HS-27A (cell line): Measurements from ENCODE around the gene ZDHHC17.

Experiments
- DNase-seq: peaks from one replicate; pipeline ENCODE4 v3.0.0-alpha.2; 2012; ENCODE audit warnings: low read depth, missing footprints

The ZDHHC17 gene

DNA sequence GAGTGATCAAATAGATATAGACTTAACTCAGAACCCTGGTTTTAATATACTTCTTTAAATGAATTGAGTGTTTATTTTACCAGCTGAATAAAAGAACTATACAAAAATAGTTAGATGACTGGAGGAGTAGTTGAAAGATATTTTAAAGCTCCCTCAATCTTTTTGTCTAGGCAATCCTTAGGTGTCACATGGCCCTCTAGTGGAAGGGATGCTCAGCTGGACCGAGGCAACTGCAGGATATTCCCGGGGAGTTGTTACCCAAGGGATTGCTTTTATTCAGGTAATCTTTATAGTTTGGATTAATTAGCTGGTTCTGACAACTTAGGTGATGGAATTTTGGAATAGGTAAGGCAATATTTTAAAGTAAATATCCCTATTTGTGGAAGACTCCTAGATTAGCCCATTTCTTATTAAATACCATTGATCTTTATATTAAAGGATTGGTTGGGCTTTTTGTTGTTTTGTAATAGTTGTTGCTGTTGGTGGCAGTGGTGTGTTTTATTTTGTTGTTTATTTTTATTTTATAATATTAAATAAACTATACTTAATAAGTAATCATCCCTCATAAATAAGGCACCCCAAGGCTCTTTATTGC is 57.1 kb downstream of the ZDHHC17 start:
- DNase-seq = no peak

DNA sequence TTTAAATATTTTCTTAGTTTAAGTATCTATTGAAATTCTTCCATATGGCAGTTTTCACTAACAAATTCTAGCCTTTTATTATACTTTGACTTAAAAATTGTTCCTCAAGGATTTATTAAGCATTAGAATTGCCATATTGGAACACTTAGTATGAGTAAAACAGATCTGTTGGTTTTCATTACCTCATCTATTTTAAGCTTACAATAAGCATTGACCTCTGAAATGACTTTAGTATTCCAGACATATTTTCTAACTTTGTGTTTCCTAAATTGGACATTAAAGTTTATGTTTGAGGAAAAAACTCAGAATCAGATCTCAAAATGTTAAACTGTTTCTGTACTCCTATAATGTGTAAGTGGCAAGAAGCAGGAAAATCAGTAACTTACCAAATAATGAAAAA is 66.5 kb downstream of the ZDHHC17 start:
- no peak for DNase-seq

DNA sequence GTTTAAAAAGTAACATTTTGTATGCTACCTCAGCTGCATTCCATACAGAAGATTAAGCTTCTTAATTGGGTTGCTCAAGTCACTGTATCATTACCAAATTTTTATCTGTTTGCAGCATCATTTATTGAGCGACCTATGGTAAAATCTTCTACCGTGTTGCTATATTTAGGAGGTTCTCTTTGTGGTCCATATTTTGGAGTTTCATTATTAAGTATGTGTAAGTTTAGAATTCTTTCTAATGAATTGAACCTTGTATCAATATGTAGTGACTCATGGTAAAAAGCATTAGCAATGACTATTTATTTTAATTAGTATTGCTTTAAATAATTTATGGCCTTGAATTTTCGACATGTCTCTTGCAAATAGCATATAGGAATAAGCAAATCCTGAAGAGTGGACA is 72.7 kb downstream of the ZDHHC17 start:
- no peak for DNase-seq

DNA sequence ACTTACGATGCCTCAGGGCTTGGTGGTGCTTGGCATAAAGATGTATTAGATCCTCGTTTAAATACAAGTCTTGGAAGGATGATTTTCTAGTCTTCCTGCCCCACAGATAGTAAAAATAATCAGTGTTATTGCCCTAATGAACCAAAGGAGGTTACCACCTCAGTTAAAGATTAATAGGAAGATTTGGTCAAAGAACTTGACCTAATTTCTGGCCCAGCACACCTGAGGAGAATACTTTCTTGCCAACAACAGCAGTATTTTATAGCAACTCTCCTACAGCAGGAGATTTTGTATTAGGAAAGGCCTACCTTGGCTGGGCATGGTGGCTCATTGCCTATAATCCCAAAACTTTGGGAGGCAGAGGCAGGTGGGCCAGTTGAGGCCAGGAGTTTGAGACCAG is 83.3 kb downstream of the ZDHHC17 start:
- DNase-seq = no peak

DNA sequence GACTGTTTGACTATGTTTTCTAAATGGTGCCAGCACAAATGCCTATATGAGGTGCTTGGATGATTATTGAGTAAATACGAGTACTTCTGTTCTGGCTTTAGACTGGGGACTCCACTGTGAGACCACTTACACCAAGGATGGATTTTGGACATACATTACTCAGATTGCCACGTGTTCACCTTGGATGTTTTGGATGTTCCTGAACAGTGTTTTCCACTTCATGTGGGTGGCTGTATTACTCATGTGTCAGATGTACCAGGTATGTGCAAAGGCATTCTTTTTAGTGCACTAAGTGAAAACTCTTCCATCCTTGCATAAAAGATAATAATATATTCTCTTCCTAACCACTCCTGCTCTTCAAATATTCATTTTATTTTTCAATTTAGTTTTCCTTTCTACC is 84.2 kb downstream of the ZDHHC17 start:
- DNase-seq = no peak

DNA sequence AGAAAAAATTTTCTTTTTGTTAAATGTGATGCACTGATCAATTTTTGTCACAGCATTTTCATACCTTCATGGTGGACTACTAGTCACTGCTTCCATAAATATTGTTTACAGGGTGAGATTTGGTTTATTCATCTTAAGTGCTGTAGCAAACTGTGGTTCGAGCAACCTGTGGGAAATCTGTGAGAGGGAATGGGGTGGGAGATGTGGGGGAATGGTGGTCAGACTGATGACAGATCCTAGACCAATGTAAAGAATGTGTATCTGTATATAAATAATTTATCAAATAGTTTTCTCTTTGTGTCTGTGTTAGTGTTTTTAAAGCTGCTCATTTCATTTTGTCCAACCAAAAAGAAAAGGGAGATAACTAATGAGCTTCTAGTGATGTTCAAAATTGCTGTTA is 88.2 kb downstream of the ZDHHC17 start:
- no peak for DNase-seq

DNA sequence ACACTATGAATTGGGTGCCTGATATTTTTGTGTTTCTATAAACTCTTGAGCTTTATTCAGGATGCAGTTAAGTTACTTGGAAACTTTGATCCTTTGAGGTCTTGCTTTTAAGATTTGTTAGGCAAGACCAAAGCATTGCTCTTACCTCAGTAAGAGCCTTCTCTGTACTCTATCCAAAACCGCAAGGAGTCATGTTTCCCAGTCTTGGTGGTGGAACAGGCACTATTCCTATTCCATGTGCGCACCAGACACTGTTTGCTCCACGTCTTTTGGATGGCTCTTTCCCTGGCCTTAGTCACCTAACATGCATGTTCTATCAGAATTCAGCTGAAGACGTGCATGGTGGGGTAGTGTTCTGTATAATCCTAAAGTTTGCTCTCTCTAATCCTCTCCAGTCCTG is 91.4 kb downstream of the ZDHHC17 start:
- no peak for DNase-seq

DNA sequence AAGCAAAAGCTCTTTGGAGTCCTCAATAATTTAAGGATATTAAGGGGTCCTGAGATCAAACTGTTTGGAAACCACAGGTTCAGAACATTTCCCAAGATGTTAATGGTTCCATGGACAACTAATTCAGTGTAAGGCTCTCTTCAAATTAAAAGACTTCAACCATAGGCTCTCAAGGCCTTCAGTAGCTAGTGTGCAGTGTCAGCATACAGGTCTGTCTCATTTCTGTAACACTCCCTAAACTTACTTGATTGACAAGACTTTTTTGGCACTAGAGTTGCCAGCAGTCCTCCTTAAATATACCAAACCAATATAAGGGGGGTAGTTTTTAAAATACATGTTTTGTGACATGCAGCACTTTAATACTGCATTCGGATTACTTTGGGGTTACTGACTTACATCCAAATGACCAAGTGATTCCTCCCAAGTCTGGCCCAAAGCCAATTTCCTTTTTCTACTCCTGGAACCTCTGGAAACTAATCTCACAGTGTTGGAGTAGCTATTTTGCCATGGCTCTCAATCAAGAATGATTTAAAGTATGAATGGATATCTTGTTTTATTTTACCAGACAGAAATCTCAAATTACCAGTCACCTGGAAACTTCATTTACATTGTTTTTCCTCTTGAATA is 92.2 kb downstream of the ZDHHC17 start:
- DNase-seq = no peak

DNA sequence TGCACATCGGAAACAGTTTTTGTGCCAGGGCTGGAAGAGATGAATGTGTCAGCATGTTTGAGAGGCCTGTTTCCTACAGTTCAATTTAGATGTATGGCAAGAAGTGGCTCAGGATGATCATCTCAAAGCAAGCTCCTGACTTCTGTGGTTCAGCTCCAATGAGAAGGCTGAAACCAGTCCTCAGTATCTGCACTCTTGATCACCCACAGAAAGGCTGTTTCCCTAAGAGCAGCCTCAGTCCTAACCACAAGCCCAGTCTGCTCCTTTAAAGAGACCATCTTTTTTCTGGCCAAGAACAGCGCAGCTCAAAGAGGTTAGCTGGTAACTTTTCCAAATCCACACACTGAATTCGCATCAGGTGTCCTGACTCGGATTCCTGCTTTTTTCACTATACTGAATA is 95.7 kb downstream of the ZDHHC17 start:
- no peak for DNase-seq

DNA sequence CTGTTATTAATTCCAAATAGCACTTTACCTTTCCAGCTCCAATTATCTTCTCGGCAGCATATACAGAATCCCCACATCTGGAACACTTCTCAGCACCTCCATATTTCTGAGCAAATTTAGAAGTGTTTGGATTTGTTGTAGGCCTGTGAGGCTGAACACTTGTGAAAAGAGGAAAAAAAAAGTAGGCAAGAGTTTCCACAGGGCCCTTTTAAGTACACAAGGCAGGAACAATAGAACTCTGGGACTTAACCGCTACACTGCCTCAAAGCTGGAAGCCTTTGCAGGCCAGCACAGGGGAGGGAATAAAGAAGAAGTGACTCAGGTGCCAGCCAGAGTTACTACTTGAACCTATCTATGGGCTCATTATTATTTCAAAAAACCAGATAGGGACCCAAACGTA is 96.3 kb downstream of the ZDHHC17 start:
- no peak for DNase-seq

DNA sequence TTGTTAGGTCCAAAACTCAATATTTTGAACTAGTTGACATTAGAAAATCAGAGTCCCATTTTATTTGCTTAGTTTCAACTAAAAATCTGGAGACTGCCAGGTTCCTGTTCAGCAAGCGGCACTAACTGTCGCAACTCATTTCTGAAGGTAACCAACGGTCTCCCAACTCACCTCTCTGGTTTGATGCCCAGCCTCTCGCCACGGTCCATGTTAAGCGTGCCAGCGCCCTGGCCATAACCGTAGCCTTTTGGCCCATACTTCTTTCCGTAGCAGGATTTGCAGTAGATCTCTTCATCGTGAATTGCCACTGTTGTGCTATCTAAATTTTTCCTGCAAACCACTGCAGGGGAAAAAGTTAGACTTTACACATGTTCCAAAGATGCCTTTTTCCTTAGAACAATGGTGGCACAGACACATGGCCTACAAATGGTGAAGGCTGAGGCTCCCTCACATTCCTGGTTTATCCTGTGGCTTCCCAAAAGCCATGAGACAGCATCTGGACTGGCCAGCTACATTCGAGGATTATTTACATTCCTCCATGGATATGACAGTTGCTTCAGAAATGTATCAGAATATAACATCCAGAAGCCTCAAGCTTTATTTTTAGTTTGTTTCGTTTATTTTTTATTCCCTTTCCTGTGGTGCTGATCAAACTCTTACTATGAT is 99.2 kb downstream of the ZDHHC17 start:
- DNase-seq = peak; percentile 64

DNA sequence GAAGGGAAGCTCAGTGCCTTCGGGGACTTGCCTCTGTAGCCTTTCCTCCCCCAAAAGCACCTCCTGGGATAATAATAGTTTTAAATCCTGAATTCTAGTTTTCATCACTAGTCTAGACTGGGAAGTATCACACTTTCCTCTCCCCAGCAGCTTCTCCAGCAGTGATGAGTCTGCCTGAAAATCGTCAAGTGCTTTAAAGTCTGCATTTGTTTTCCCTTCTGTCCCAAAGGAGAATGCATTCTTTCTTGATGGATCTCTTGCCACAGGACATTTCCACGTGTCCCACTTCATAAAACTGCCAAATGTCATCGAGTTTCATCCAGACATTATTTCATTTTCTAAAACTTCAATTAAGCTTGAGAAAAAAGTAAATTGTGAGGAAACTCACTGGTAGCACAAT is 99.9 kb downstream of the ZDHHC17 start:
- no peak for DNase-seq

DNA sequence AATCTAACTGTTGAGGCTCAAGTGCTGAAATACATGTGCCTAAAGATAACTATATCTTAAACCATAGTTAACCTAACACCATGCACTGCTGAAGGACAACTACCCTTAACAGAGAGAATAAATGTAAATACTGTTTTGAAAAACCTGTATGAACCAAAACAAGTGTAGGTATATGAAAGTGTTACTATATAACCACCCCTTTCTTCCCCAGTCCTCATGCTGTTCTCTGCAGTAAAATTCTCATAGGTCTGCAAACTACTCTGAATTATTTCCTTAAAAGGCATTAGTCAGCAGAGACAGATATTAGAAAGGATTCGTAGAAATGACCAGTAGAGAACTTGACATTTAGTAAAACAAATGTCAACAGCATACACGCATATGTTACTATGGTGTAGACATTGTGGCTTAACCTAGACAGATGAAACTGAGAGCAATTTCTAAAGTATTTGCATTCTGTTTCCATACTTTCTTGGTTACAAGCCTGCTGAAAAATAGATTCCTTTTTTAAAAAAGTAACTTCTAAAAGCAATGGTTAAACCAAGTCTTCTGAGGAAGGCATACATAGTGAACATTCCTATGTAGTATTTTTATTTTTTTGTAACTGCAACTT is 101.0 kb downstream of the ZDHHC17 start:
- DNase-seq = no peak

DNA sequence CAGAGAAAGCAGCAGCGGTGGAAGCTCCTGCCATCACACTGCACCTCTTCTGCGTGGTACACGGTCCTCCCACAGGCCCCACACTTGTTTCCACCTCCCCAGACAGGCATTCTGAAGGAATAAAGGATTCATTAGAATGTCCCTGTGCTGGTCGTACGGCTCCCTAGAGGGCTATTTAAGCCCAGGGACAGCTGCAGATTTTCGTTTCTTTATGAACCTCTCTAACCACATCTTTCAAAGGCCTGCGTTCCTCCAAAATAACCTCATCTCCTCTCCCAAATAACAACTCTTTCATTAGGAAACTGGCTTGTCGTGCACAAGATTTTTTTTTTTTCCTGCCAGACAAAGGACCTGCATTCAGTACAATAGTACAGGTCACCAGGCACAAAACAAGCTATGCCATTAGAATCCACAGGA is 102.2 kb downstream of the ZDHHC17 start:
- no peak for DNase-seq

DNA sequence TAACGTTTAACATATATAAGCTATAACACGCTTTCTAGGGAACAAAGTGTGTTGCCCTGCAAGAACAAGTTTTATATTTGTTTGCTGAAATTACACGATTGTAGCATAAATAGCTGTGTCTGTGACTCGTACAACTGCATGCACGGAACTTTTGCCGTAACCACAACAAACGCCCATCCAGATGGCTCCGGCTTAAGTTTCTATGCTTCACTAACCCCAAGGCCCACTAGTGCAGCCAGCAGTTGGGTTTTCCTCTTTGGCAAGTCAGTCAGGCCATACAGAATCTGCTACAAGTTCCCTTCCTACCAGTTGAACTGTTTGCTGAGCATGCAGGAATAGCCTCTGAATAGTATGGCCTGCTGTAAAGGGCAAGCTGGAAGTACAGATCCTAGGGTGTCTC is 102.8 kb downstream of the ZDHHC17 start:
- DNase-seq = no peak

DNA sequence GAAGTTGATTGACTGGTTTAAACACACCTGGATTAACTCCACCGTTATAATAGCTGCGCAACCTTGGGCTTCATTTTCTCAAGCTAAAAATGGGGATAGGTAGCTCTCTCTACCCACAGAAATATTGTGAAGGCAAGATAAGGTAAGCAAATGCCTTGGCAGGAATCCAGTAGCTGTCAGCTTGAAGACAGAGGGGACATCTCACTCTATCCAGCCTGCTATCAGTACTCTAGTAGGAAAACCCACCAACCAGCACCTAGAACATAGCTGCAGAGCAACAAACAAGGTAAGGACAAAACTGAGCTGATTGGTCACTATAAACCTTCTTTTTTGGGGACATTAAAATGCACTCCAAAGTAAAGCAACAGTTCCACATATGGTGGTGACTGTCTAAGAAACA is 107.2 kb downstream of the ZDHHC17 start:
- DNase-seq = no peak

DNA sequence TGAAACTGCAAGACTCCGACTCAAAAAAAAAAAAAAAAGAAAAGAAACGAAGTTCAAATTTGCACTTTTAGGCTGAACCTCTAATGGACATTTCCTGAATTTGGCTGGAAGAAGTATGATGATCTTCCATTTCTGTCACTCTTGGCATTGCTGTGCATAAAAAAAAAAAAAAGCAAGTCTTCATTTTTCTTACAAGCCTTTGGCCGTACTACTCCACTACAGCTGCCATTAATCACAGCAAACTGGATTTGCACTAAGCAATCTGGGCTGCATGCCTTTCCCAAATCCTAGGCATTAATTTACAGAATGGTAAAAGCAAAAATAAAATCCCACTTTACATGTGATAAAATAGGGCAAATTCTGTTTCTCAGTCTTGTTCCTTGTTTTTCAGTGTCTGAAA is 107.8 kb downstream of the ZDHHC17 start:
- DNase-seq = no peak

DNA sequence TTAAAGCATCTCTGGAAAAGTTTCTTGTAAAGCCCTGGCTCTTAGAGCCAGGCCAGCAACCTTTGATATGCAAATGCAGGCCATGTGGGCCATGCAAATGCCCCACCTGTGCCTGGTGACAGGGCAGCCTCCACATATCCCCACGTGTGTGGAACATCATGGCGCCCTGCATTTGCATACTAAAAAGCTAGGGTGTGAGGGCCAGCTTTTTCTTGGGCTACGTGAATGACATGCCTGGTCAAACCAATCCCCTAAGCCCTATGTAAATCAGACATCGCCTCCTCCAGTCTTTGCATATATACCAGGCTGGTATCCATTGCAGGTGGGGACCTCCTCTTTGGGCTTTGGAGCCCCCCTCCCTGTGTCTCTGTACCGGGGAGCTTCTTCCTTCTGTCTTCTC is 108.5 kb downstream of the ZDHHC17 start:
- DNase-seq = no peak

DNA sequence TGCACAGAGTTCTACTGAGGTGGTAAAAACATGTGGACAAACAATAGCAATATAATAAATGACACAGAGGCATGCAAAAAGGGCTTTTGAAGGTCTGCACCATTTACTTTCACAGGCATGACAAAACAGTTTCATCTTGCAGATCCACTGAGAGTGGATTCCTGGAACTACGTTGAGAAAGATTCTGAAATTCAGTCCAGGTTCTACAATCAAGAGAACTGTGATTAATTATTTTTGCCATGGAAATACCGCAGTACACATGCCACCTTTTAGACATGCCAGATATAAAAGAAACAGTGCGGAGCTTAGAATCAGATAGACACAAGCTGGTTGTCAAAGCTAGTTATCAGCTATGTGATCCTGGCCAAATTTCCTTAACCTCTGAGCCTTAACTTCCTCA is 110.1 kb downstream of the ZDHHC17 start:
- no peak for DNase-seq

DNA sequence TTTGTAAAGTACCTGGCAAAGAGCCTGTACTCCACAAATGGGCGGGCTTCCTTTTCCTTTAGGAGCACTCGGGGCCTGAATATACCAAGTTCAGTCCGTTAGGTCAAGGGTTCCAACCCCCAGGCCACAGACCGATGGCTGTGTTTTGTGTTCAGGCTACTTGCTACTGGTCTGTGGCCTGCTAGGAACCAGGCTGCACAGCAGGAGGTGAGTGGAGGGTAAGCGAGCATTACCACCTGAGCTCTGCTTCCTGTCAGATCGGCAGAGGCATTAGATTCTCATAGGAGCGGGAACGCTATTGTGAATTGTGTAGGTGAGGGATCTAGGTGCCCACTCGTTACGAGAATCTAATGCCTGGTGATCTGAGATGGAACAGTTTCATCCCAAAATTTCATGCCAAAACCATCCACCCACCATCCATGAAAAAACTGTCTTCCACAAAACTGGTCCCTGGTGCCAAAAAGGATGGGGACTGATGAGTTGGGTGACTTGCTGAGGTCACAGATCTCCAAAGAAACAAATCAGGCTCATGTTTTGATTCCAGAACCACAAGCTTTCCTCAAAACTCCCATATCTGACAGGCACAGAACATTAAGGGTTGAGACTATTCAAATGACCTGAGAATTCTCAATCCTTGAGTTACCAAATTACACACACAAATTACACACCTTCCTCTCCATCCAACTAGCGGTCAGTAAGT is 110.7 kb downstream of the ZDHHC17 start:
- DNase-seq = no peak

DNA sequence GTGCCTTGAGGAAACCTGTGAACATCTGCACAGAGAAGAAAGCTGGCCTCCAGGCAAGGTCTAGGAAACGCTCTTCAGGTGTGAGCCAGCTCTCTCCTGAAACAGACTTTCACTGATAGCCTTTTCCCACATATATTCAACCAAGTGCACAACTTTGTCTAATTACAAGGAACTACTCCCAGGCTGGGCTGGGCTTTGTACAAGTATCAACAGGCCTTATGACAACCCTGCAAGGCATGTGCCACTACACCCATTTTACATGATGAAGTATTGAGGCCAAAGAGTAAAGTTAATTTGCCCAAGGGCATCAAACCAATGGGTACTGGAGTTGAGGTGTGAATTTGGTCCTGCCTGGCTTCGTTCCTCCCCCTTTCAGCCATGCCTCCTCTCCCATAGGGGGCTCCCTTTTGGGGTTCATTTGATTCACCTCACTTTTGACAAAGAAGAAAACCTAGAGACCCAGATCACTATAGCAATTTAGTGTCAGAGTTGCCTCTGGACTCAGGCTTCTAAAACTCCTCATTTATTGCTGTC is 112.8 kb downstream of the ZDHHC17 start:
- DNase-seq = no peak

DNA sequence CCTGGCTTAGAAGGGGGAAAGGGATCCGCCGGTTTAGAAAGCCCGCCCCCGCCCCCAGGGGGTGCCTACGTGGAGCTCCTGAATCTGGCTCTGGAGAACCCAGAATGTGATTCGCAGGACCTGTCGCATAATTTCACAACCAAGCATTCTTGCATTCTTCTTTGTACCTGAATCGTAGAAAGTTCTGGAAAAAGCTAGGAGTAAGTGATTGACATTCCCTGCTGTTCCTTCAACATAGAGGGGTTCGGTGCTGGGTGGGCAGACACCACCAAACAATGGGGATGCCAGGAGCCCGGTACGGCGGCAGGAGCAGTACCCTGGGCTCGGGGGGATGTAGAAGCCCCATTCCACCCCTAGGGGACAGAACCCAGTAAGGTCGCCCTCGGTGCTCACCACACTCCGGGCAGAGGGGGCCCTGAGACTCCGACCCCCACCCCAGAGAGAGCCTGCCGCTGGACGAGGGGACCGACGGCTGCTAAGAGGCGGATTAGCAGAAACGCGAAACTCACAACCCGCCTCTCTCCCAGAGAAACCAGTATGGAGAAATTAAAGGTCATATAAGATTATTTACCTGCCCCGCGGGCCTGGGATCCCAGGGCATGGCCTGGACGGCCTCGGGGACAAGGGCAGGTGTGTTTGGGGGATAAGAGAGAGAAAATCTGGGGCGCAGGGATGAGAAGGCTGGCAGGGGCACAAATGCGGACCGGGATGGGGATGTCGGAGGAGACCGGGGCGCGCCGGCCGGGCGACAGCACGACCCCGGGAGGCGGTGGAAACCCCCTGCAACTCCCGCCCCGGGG is 114.4 kb downstream of the ZDHHC17 start:
- no peak for DNase-seq
